ENCODE results near the gene NPNT. TPM values are rescaled to one million over a fixed set of nuclear protein-coding genes. Genes with fewer than 3 reads are reported as not detected.
A peak's percentile ranks its signal among the peaks of the same experiment; 100 is the strongest.
"Not testable (repeated sequence)": the region's sequence is repeated elsewhere in the genome, so short reads cannot be mapped to it uniquely, and the experiment has no call there.

NPNT gene, protein sequence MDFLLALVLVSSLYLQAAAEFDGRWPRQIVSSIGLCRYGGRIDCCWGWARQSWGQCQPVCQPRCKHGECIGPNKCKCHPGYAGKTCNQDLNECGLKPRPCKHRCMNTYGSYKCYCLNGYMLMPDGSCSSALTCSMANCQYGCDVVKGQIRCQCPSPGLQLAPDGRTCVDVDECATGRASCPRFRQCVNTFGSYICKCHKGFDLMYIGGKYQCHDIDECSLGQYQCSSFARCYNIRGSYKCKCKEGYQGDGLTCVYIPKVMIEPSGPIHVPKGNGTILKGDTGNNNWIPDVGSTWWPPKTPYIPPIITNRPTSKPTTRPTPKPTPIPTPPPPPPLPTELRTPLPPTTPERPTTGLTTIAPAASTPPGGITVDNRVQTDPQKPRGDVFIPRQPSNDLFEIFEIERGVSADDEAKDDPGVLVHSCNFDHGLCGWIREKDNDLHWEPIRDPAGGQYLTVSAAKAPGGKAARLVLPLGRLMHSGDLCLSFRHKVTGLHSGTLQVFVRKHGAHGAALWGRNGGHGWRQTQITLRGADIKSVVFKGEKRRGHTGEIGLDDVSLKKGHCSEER
- total RNA-seq (2012; rRNA removed) = 0.25 and 6.1 TPM in 2 replicates

DNA sequence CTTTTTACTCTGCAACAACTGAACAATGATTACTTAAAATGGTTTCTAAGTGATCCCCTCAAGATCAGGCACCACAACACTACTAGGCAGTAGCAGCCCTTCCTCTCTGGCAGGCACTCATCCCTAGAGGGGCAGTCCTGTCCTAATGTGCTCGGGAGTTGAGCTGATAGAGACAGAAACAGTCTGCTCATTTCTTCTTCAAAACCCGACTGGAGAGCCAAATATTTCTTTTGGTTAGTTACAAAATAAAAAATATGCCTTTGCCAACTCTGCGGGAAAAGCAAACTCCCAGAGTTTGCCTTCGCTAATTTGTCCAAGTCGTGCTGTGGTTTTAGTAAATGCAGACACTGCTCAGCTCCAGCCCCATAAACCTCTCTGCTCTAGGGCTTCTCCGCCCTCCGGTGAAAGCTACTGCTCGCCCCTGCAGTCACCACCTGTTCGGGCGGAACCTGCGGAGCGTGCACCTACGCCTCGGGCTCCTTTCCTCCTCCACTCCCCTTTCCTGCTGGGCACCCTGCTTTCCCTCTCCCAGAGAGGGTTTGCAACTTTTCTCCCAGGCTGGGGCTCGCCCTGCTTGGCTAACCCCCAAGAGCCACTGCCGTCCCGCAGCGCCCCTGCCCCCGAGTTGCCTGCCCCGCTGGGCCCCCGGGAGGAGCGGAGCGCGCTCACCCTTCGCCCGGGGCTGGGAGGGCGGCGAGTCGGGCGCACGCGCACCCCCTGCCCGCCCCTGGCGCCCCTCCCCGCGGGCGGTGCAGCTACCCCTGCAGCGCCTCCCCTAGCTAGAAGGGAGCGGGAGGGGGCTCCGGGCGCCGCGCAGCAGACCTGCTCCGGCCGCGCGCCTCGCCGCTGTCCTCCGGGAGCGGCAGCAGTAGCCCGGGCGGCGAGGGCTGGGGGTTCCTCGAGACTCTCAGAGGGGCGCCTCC is at the start of gene NPNT:
Gene NPNT, plus strand, starts transcription at position 812 of the 923 bp plus-strand sequence. CDS start 182 bp downstream, outside the sequence.
- H3K4me3 ChIP-seq (ENCODE audit: low read length) = peak within 1 kb of the TSS; percentile 61
- no peaks in the 10 kb centered on the region for H3K9me3 ChIP-seq (replicated peaks; ENCODE audit: low read length)
- peaks cover 15% of the 10 kb centered on the region for H3K4me1 ChIP-seq (ENCODE audit: control insufficient read depth, insufficient read depth, low read length)
- H3K36me3 ChIP-seq (ENCODE audit: insufficient read depth, low read length) = no peaks in the 10 kb centered on the region
- peak within 1 kb of the TSS; percentile 83 for H3K4me2 ChIP-seq (ENCODE audit: low read length)
- no peak within 1 kb of the TSS for H3K9ac ChIP-seq (ENCODE audit: low read depth, low read length)
- peaks cover 94% of the 10 kb centered on the region for H3K27me3 ChIP-seq (ENCODE audit: control insufficient read depth, insufficient read depth, low read length)

DNA sequence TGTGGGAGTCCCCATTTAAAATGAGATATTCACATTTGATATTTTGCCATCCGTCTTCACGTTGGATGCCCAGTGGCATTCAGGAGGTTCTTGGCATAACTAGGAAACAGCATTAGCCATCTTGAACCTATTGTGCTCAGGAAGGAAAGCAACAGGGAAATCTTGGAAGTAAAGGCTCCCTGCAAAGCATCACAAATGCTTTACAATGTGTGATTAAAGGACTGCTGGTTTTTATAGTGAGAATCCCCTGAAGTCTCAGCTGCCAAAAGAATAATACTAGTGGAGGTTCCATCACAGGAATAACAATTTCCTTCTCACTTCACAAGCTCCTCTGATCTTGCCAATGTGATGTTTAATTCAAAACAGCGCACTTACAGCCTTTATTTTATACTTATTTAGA is 49.7 kb upstream of the NPNT start:
- Histone ChIP-seq H3K27me3 (ENCODE audit: control insufficient read depth, insufficient read depth, low read length) (no peaks in the 10 kb centered on the region), H3K36me3 (ENCODE audit: insufficient read depth, low read length) (no peaks in the 10 kb centered on the region), H3K9me3 (replicated peaks; ENCODE audit: low read length) (no peaks in the 10 kb centered on the region), H3K4me3 (ENCODE audit: low read length) (no peak overlapping the region), H3K9ac (ENCODE audit: low read depth, low read length) (no peak overlapping the region), H3K4me2 (ENCODE audit: low read length) (no peak overlapping the region), H3K4me1 (ENCODE audit: control insufficient read depth, insufficient read depth, low read length) (peaks cover 5% of the 10 kb centered on the region)

DNA sequence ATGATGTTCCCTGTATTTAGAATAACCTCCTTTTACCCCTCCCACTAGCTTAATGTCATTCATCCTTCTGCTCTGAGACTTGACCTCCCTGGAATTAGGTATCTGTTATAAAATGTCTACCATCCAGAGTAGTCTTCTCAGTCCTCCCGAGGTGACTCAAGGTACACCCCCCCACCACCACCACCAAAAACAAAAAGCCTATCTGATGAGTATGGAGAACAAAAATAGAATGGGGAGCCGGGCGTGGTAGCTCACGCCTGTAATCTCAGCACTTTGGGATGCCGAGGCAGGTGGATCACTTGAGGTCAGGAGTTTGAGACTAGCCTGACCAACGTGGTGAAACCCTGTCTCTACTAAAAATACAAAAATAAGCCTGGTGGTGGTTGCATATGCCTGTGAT is 46.9 kb upstream of the NPNT start:
- not testable (repeated sequence) for H3K27me3 ChIP-seq (ENCODE audit: control insufficient read depth, insufficient read depth, low read length); H3K36me3 ChIP-seq (ENCODE audit: insufficient read depth, low read length); H3K4me3 ChIP-seq (ENCODE audit: low read length)

DNA sequence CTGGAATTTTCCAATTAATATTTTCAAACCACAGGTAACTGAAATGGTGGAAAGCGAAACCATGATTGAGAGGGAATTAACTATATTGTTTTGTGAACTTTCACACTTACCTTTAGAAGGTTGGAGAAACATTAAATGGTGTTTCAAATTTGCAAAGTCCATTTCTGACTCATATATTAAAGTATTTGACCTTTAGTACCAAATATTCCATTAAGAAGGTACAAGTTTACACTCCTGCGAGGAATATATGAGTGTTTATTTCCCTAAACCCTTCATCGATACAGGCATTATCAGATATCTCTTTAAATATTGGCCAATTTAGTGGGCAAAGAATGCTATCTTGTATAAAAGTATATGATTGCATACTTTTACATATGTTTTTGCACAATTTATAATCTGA is 44.1 kb upstream of the NPNT start:
- H3K4me2 ChIP-seq (ENCODE audit: low read length) = no peak overlapping the region
- no peak overlapping the region for H3K4me3 ChIP-seq (ENCODE audit: low read length)
- H3K4me1 ChIP-seq (ENCODE audit: control insufficient read depth, insufficient read depth, low read length) = no peaks in the 10 kb centered on the region
- H3K9me3 ChIP-seq (replicated peaks; ENCODE audit: low read length) = no peaks in the 10 kb centered on the region
- no peak overlapping the region for H3K9ac ChIP-seq (ENCODE audit: low read depth, low read length)
- H3K36me3 ChIP-seq (ENCODE audit: insufficient read depth, low read length) = no peaks in the 10 kb centered on the region
- no peaks in the 10 kb centered on the region for H3K27me3 ChIP-seq (ENCODE audit: control insufficient read depth, insufficient read depth, low read length)

More for the DNA sequence above, 46.9 kb upstream of the NPNT start:
- not testable (repeated sequence) for H3K9me3 ChIP-seq (replicated peaks; ENCODE audit: low read length); H3K4me2 ChIP-seq (ENCODE audit: low read length); H3K9ac ChIP-seq (ENCODE audit: low read depth, low read length); H3K4me1 ChIP-seq (ENCODE audit: control insufficient read depth, insufficient read depth, low read length)

DNA sequence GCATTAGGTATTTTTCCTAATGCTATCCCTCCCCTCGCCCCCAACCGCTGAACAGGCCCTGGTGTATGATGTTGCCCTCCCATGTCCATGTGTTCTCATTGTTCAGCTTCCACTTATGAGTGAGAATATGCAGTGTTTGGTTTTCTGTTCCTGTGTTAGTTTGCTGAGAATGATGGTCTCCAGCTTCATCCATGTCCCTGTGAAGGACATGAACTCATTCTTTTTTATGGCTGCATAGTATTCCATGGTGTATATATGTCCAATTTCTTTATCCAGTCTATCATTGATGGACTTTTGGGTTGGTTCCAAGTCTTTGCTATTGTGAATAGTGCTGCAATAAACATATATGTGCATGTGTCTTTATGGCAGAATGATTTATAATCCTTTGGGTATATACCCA is 43.0 kb upstream of the NPNT start:
- H3K27me3 ChIP-seq (ENCODE audit: control insufficient read depth, insufficient read depth, low read length); H3K4me3 ChIP-seq (ENCODE audit: low read length); H3K4me1 ChIP-seq (ENCODE audit: control insufficient read depth, insufficient read depth, low read length); H3K4me2 ChIP-seq (ENCODE audit: low read length); H3K9ac ChIP-seq (ENCODE audit: low read depth, low read length); H3K9me3 ChIP-seq (replicated peaks; ENCODE audit: low read length); H3K36me3 ChIP-seq (ENCODE audit: insufficient read depth, low read length): not testable (repeated sequence)

DNA sequence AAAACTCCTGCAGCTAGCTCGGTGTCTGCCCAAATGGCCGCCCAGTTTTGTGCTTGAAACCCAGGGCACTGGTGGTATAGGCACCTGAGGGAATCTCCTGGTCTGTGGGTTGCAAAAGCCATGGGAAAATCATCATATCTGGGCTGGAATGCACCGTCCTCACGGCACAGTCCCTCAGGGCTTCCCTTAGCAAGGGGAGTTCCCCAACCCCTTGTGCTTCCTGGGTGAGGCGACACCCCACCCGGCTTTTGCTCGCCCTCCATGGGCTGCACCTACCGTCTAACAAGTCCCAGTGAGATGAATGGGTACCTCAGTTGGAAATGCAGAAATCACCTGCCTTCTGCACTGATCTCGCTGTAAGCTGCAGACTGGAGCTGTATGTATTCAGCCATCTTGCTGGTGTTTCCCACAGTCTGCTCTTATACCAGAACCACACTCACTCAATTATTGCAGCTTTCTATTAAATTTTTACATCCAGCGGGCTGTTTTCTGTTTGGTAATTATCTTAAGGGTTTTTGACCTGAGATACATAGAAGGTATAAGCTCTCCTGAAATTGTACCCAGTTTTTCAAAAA is 36.7 kb upstream of the NPNT start:
- Histone ChIP-seq H3K9ac (ENCODE audit: low read depth, low read length) (no peak overlapping the region), H3K36me3 (ENCODE audit: insufficient read depth, low read length) (no peaks in the 10 kb centered on the region), H3K4me2 (ENCODE audit: low read length) (no peak overlapping the region), H3K9me3 (replicated peaks; ENCODE audit: low read length) (no peaks in the 10 kb centered on the region), H3K4me1 (ENCODE audit: control insufficient read depth, insufficient read depth, low read length) (peaks cover 14% of the 10 kb centered on the region), H3K4me3 (ENCODE audit: low read length) (no peak overlapping the region), H3K27me3 (ENCODE audit: control insufficient read depth, insufficient read depth, low read length) (no peaks in the 10 kb centered on the region)

DNA sequence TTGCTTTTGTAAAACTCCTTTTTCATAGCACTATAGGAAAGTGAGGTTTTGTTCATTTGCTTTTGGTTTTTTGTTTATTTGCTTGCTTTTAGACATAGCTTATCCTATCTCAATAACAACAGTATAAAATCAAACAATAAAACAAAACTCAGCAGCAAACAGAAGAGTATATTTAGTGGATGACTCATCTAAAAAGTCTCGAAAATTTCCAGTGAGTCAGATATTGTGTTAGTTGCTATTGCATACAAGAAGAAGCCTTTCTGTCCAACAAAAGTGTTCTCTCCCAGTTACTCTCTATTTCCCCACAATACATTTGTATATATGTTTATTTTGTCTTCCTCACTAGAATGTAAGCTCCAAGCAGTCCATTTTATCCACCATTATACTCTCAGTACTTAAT is 36.0 kb upstream of the NPNT start:
- Histone ChIP-seq H3K4me2 (ENCODE audit: low read length) (peak overlapping the region; percentile 2), H3K9me3 (replicated peaks; ENCODE audit: low read length) (no peaks in the 10 kb centered on the region), H3K4me1 (ENCODE audit: control insufficient read depth, insufficient read depth, low read length) (peaks cover 14% of the 10 kb centered on the region), H3K36me3 (ENCODE audit: insufficient read depth, low read length) (no peaks in the 10 kb centered on the region), H3K27me3 (ENCODE audit: control insufficient read depth, insufficient read depth, low read length) (no peaks in the 10 kb centered on the region), H3K4me3 (ENCODE audit: low read length) (no peak overlapping the region), H3K9ac (ENCODE audit: low read depth, low read length) (no peak overlapping the region)

DNA sequence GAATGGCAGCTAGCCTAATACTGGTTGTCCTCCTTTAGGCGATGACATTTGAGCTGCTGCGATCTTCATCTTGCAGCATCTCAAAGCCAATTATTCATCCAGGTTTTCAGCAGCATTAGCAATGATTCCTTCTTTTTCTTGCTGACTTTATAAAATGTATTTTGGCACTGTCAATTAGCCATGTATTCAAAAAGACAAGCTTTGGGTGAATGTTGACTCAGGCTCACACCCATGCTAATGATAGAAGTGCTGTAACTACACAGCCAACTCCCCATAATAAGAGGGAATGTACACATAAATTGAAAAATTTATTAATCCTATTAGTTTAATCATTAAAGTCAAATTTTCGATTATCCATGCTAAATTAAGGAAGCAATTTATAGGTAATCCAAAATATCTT is 24.3 kb upstream of the NPNT start:
- Histone ChIP-seq H3K9me3 (replicated peaks; ENCODE audit: low read length) (no peaks in the 10 kb centered on the region), H3K9ac (ENCODE audit: low read depth, low read length) (no peak overlapping the region), H3K27me3 (ENCODE audit: control insufficient read depth, insufficient read depth, low read length) (no peaks in the 10 kb centered on the region), H3K36me3 (ENCODE audit: insufficient read depth, low read length) (no peaks in the 10 kb centered on the region), H3K4me2 (ENCODE audit: low read length) (no peak overlapping the region), H3K4me3 (ENCODE audit: low read length) (no peak overlapping the region), H3K4me1 (ENCODE audit: control insufficient read depth, insufficient read depth, low read length) (no peaks in the 10 kb centered on the region)

DNA sequence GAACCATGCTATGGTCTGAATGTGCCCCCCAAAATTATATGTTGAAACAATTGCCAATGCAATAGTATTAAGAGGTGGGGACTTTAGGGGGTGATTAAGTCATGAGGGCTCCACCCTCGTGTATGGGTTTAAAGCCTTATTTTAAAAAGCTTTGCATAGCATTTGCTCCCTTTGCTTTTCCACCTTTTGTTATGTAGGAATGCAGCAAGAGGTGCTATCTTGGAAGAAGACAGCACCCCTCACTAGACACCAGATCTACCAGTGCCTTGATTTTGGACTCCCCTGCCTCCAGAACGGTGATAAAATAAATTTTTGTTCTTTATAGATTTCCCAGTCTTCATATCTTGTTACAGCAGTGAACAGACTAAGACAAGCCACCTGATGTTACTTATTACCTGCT is 23.3 kb upstream of the NPNT start:
- Histone ChIP-seq H3K36me3 (ENCODE audit: insufficient read depth, low read length) (no peaks in the 10 kb centered on the region), H3K9ac (ENCODE audit: low read depth, low read length) (no peak overlapping the region), H3K4me2 (ENCODE audit: low read length) (no peak overlapping the region), H3K4me3 (ENCODE audit: low read length) (no peak overlapping the region), H3K9me3 (replicated peaks; ENCODE audit: low read length) (no peaks in the 10 kb centered on the region), H3K27me3 (ENCODE audit: control insufficient read depth, insufficient read depth, low read length) (no peaks in the 10 kb centered on the region), H3K4me1 (ENCODE audit: control insufficient read depth, insufficient read depth, low read length) (no peaks in the 10 kb centered on the region)

DNA sequence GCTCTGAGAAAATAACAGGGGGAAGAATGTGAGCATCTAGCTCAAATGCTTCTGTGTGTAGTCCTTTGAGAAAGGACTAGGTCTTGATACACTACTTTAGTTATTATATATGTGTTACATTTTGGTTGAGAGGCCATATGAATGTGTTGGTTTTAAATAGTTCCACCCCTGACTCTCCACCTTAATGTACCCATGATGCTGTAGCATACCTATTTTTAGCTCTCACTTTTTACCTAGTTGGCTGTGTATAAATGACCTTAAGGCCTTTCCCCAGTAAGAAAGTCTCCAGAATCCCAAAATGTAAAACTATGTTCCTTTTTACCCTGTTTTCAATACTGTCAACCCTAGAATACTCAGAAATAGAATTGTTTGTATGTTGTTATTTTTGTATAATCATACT is 20.0 kb upstream of the NPNT start:
- no peaks in the 10 kb centered on the region for H3K36me3 ChIP-seq (ENCODE audit: insufficient read depth, low read length)
- H3K4me1 ChIP-seq (ENCODE audit: control insufficient read depth, insufficient read depth, low read length) = no peaks in the 10 kb centered on the region
- H3K4me3 ChIP-seq (ENCODE audit: low read length) = no peak overlapping the region
- no peak overlapping the region for H3K4me2 ChIP-seq (ENCODE audit: low read length)
- no peaks in the 10 kb centered on the region for H3K27me3 ChIP-seq (ENCODE audit: control insufficient read depth, insufficient read depth, low read length)
- H3K9ac ChIP-seq (ENCODE audit: low read depth, low read length) = no peak overlapping the region
- H3K9me3 ChIP-seq (replicated peaks; ENCODE audit: low read length) = no peaks in the 10 kb centered on the region

DNA sequence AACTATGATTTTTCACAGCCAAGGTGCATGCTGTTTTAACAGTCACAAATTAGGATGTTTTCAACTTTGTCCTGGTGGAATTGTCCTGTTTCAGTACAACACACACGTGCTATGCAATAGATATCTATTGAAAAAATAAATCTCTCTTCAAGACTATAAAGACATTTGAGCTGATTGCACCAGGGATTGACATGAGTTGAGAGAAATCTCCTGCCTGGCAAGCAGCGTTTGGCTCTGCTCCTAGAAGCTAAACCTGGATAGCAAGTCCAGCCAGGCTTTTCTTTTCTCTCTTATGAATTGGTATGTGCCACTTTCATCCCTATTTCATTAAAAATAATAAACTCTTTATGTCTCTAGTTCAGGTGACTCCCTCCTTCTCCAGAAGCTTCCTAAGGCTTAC is 16.6 kb upstream of the NPNT start:
- Histone ChIP-seq H3K9ac (ENCODE audit: low read depth, low read length) (no peak overlapping the region), H3K4me2 (ENCODE audit: low read length) (no peak overlapping the region), H3K9me3 (replicated peaks; ENCODE audit: low read length) (no peaks in the 10 kb centered on the region), H3K4me3 (ENCODE audit: low read length) (no peak overlapping the region), H3K27me3 (ENCODE audit: control insufficient read depth, insufficient read depth, low read length) (no peaks in the 10 kb centered on the region), H3K36me3 (ENCODE audit: insufficient read depth, low read length) (no peaks in the 10 kb centered on the region), H3K4me1 (ENCODE audit: control insufficient read depth, insufficient read depth, low read length) (no peaks in the 10 kb centered on the region)

All from skeletal muscle satellite cell (primary cell).